HL-60 (cell line): Measurements from ENCODE around the gene CHCHD6.

ENCODE experiments used
- GABPA ChIP-seq: IDR thresholded peaks from 2 replicates; pipeline ENCODE4 v1.6.1; 2012; ENCODE audit warnings: low read depth
- POLR2AphosphoS5 ChIP-seq: IDR thresholded peaks from 2 replicates; pipeline ENCODE4 v1.6.1; 2012; ENCODE audit warnings: low read depth
- SPI1 ChIP-seq: IDR thresholded peaks from 2 replicates; pipeline ENCODE4 v1.6.1; 2012; ENCODE audit warnings: low read depth, mild to moderate bottlenecking, borderline replicate concordance
- TF ChIP-seq, protein P1 (sequence below): IDR thresholded peaks from one replicate; pipeline ENCODE4 v1.5.1; 2011; ENCODE audit warnings: low read length, control low read depth, inconsistent platforms; ENCODE audit not compliant: insufficient read depth
- TF ChIP-seq, protein P2 (sequence below): IDR thresholded peaks from 2 replicates; pipeline ENCODE4 v1.6.1; 2012; ENCODE audit warnings: low read depth; ENCODE audit not compliant: insufficient replicate concordance

DNA sequence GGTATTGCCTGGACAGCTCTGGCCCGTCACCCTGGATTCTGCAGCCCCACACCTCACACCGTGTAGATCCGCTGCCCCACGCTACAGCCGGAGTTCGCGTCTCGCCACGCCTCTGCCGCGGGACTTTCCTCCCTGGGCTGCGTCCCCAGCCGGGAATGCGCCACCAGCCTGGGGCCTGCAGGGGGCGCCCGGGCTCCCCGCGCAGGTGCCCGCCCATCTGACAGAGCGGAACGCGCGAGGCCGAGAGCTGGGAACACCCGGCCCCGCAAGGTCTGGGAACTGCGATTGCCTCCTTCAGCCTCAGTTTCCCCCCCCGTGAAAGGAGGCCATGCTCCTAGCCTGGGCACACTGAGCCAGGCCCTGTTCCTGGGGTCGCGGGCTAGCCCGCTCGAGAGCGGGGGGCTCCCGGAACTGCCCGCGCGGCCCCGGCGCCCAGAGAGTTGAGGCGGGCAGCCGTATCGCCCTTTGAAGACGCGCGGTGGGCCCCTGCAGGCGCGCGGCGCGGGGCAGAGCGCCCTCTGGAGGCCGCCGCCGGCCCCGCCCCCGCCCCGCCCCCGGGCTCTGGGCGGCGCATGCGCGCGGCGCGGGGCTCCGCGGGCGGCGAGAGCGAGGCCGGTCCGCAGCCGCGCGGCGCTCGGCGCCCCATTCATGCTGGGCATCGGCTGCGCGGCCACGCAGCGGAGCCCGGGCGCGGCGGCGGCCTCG is 278.6 kb downstream of the CHCHD6 start, which contains the start of gene PLXNA1:
- TF ChIP-seq, protein P1, sequence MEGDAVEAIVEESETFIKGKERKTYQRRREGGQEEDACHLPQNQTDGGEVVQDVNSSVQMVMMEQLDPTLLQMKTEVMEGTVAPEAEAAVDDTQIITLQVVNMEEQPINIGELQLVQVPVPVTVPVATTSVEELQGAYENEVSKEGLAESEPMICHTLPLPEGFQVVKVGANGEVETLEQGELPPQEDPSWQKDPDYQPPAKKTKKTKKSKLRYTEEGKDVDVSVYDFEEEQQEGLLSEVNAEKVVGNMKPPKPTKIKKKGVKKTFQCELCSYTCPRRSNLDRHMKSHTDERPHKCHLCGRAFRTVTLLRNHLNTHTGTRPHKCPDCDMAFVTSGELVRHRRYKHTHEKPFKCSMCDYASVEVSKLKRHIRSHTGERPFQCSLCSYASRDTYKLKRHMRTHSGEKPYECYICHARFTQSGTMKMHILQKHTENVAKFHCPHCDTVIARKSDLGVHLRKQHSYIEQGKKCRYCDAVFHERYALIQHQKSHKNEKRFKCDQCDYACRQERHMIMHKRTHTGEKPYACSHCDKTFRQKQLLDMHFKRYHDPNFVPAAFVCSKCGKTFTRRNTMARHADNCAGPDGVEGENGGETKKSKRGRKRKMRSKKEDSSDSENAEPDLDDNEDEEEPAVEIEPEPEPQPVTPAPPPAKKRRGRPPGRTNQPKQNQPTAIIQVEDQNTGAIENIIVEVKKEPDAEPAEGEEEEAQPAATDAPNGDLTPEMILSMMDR = peak; percentile 70
- TF ChIP-seq, protein P2, sequence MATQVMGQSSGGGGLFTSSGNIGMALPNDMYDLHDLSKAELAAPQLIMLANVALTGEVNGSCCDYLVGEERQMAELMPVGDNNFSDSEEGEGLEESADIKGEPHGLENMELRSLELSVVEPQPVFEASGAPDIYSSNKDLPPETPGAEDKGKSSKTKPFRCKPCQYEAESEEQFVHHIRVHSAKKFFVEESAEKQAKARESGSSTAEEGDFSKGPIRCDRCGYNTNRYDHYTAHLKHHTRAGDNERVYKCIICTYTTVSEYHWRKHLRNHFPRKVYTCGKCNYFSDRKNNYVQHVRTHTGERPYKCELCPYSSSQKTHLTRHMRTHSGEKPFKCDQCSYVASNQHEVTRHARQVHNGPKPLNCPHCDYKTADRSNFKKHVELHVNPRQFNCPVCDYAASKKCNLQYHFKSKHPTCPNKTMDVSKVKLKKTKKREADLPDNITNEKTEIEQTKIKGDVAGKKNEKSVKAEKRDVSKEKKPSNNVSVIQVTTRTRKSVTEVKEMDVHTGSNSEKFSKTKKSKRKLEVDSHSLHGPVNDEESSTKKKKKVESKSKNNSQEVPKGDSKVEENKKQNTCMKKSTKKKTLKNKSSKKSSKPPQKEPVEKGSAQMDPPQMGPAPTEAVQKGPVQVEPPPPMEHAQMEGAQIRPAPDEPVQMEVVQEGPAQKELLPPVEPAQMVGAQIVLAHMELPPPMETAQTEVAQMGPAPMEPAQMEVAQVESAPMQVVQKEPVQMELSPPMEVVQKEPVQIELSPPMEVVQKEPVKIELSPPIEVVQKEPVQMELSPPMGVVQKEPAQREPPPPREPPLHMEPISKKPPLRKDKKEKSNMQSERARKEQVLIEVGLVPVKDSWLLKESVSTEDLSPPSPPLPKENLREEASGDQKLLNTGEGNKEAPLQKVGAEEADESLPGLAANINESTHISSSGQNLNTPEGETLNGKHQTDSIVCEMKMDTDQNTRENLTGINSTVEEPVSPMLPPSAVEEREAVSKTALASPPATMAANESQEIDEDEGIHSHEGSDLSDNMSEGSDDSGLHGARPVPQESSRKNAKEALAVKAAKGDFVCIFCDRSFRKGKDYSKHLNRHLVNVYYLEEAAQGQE = no peak
- TF ChIP-seq SPI1 = no peak
- no peak for TF ChIP-seq GABPA
- TF ChIP-seq POLR2AphosphoS5 = no peak
